OCI-LY3 (cell line): ENCODE data around the gene INPP5F.

ENCODE experiments used
- CTCF ChIP-seq: fragments of 200-600, 300-600 bp; sonication (generic); IDR thresholded peaks from 2 replicates; pipeline ENCODE4 v1.5.1; 2014; ENCODE audit warnings: antibody characterized with exemption, low read length, low read depth
- EZH2phosphoT487 ChIP-seq: fragments of 200-600 bp; shearing (Covaris generic); IDR thresholded peaks from 2 replicates; pipeline ENCODE4 v1.6.1; 2018; ENCODE audit warnings: antibody characterized with exemption, mixed run types, low read depth

GRCh38 chr10:119754936-119755335, 29.1 kb downstream of the INPP5F start:
- no peak for TF ChIP-seq CTCF
- TF ChIP-seq EZH2phosphoT487: no peak
